Activated naive CD4-positive, alpha-beta T cell (primary cell): Measurements from ENCODE around the gene CALM1.

Experiments
- DNase-seq, 4 experiments: peaks; one replicate each; lab custom pipeline; 2025; lab: John Stamatoyannopoulos, UW

CALM1 gene

GRCh38 chr14:90443161-90444076 lies 46.6 kb downstream of the CALM1 start:
- DNase-seq: no peak

- DNase-seq: no peak
These were observed 47.4 kb downstream of the CALM1 start for GRCh38 chr14:90444077-90444696.

GRCh38 chr14:90445011-90445410 lies 48.2 kb downstream of the CALM1 start:
- DNase-seq: no peak

- DNase-seq: no peak
These were observed 49.6 kb downstream of the CALM1 start for GRCh38 chr14:90446405-90446804.

GRCh38 chr14:90447720-90448497 lies 51.1 kb downstream of the CALM1 start:
- no peak for DNase-seq

GRCh38 chr14:90449411-90449810 lies 52.6 kb downstream of the CALM1 start:
- DNase-seq: no peak

- DNase-seq: no peak
These were observed 53.3 kb downstream of the CALM1 start for GRCh38 chr14:90450151-90450550.

- no peak for DNase-seq
These were observed 53.8 kb downstream of the CALM1 start for GRCh38 chr14:90450667-90451066.

GRCh38 chr14:90451443-90451842 lies 54.6 kb downstream of the CALM1 start:
- no peak for DNase-seq

- DNase-seq: no peak
These were observed 55.1 kb downstream of the CALM1 start for GRCh38 chr14:90451961-90452360.

- no peak for DNase-seq
These were observed 55.5 kb downstream of the CALM1 start for GRCh38 chr14:90452366-90452765.

GRCh38 chr14:90453401-90453951 lies 56.6 kb downstream of the CALM1 start:
- DNase-seq: no peak

- DNase-seq: no peak
These were observed 57.5 kb downstream of the CALM1 start for GRCh38 chr14:90454041-90455000.

- DNase-seq: no peak
These were observed 58.3 kb downstream of the CALM1 start for GRCh38 chr14:90455100-90455571.

GRCh38 chr14:90456551-90456950 lies 59.7 kb downstream of the CALM1 start:
- DNase-seq: no peak

- no peak for DNase-seq
These were observed 60.4 kb downstream of the CALM1 start for GRCh38 chr14:90457186-90457585.
